Activated naive CD8-positive, alpha-beta T cell treated with anti-CD3 and anti-CD28 coated beads, Interleukin-2, amount 50 U/mL, for 24 hours (primary cell): ENCODE results near the gene SYCP2L.
"Not testable (repeated sequence)": the region's sequence is repeated elsewhere in the genome, so short reads cannot be mapped to it uniquely, and the experiment has no call there.

ENCODE experiments used
- ATAC-seq: fragments of 150-1000 bp; cut with Tn5 transposase; one replicate; pipeline ENCODE4 v1.10.0; 2021
- DNase-seq: peaks from one replicate; pipeline ENCODE4 v3.0.0; 2021
- H3K27ac Mint-ChIP-seq: one replicate; pipeline ENCODE4 v1.8.0; 2021; ENCODE audit warnings: mild to moderate bottlenecking, mixed read lengths
- H3K27me3 Mint-ChIP-seq: one replicate; pipeline ENCODE4 v1.8.0; 2021; ENCODE audit warnings: mixed read lengths
- H3K36me3 Mint-ChIP-seq: one replicate; pipeline ENCODE4 v1.8.0; 2021; ENCODE audit warnings: low read depth, mixed read lengths
- H3K4me1 Mint-ChIP-seq: one replicate; pipeline ENCODE4 v1.8.0; 2021; ENCODE audit warnings: mixed read lengths
- H3K4me3 Mint-ChIP-seq: one replicate; pipeline ENCODE4 v1.8.0; 2021; ENCODE audit warnings: mild to moderate bottlenecking, moderate library complexity, mixed read lengths
- H3K9me3 Mint-ChIP-seq: one replicate; pipeline ENCODE4 v1.8.0; 2021; ENCODE audit warnings: mixed read lengths

SYCP2L gene

DNA sequence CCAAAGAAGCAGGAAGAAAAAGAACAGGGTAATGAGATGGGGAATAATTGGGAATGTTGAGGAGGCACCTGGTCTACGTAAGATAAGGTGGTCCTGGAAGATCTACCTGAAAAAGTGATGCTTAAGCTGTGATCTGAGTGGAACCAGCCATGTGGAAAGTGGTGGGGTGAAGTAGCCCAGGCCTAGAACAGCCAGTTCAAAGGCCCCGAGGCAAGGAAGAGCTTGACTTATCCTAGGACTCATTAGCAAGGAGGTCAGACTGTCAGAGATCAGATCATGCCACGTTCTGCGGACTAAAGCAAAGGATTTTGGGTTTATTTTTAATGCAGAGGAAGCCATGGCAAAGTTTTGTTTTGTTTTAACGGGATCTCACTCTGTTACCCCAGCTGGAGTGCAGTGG, 5.1 kb downstream of the SYCP2L start:
- Mint-ChIP-seq H3K9me3 (peaks cover 13% of the 10 kb centered on the region), H3K36me3 (no peaks in the 10 kb centered on the region), H3K27ac (no peak overlapping the region), H3K4me1 (no peaks in the 10 kb centered on the region), H3K4me3 (no peak overlapping the region), H3K27me3 (peaks cover 44% of the 10 kb centered on the region)
- no peak for DNase-seq
- no peak for ATAC-seq

DNA sequence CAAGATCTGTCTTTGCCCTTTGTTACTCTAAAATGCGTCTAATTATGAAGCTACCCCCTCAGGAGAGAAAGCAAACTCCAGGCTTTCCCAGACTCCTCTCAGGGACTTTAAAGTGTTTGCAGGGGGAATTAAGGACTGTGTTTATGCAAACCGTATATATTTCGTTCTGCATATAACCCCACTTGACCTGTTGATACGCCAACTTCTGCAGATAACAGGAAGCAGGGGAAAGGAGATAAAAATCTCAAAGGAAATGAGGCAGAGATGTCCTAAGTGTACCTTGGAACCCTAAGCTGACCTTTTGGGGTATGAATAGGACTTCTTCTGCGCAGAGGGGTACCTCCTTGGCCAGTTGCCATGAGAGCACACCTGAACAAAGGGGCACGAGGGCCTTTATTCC, 8.1 kb downstream of the SYCP2L start:
- ATAC-seq = no peak
- Mint-ChIP-seq H3K27me3 (peaks cover 21% of the 10 kb centered on the region), H3K9me3 (peaks cover 10% of the 10 kb centered on the region), H3K27ac (no peak overlapping the region), H3K36me3 (no peaks in the 10 kb centered on the region), H3K4me3 (no peak overlapping the region), H3K4me1 (no peaks in the 10 kb centered on the region)
- DNase-seq = no peak

DNA sequence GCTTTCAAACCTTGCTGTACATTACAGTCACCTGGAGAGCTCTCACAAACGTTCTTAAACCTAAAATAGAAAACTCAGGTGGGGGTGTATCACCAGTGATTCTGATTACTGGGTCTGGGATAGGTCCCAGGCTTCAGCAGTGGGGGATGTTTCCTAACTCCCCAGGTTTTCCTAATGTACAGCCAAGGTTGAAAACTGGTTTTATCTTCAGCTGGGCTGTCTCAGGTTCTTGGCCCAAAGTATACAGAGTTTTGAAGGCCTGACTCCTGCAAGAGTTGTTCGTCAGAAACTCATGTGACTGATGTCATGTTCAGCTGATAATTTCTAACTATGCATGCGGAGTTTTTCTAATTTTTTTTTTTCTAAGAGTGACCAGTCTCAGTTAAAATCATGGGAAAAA, 9.8 kb downstream of the SYCP2L start:
- no peaks in the 10 kb centered on the region for H3K36me3 Mint-ChIP-seq

GRCh38 chr6:10901770-10902169, 14.9 kb downstream of the SYCP2L start:
- DNase-seq (no peak), ATAC-seq (no peak)
- peaks cover 9% of the 10 kb centered on the region for H3K4me1 Mint-ChIP-seq
- no peaks in the 10 kb centered on the region for H3K9me3 Mint-ChIP-seq
- H3K36me3 Mint-ChIP-seq = no peaks in the 10 kb centered on the region
- no peak overlapping the region for H3K4me3 Mint-ChIP-seq
- no peaks in the 10 kb centered on the region for H3K27me3 Mint-ChIP-seq
- no peak overlapping the region for H3K27ac Mint-ChIP-seq

More for the DNA sequence above, 9.8 kb downstream of the SYCP2L start:
- H3K4me3 Mint-ChIP-seq = no peak overlapping the region
- no peaks in the 10 kb centered on the region for H3K9me3 Mint-ChIP-seq
- peaks cover 3% of the 10 kb centered on the region for H3K4me1 Mint-ChIP-seq
- ATAC-seq = no peak
- no peak overlapping the region for H3K27ac Mint-ChIP-seq
- peaks cover 7% of the 10 kb centered on the region for H3K27me3 Mint-ChIP-seq
- no peak for DNase-seq

GRCh38 chr6:10904015-10904414, 17.2 kb downstream of the SYCP2L start:
- no peaks in the 10 kb centered on the region for H3K9me3 Mint-ChIP-seq
- H3K4me1 Mint-ChIP-seq = peaks cover 9% of the 10 kb centered on the region
- DNase-seq (no peak), ATAC-seq (no peak)
- no peaks in the 10 kb centered on the region for H3K36me3 Mint-ChIP-seq
- H3K4me3 Mint-ChIP-seq = no peak overlapping the region
- peaks cover 7% of the 10 kb centered on the region for H3K27me3 Mint-ChIP-seq
- H3K27ac Mint-ChIP-seq = no peak overlapping the region

DNA sequence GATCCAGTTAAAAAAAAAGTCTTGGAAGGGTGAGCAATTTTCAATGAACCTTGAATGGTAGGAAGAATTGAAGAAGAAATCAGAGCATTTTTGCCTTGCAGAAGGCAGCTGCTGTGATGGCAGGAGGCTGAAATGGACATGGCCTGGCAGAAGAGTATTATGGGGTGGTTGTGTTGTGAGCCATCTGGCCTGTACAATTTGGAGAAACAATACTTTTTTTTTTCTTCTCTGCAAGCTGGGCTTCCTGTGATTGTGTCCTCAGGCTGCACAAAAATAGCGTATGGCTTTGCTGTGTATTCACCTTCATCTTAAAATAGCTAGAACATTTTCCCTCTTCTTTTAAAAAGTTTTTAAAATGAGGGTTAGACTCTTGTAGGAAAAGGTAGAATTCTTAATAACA, 21.4 kb downstream of the SYCP2L start:
- ATAC-seq (no peak), DNase-seq (no peak)
- Mint-ChIP-seq H3K9me3 (no peaks in the 10 kb centered on the region), H3K27ac (no peak overlapping the region), H3K4me3 (no peak overlapping the region), H3K36me3 (no peaks in the 10 kb centered on the region), H3K4me1 (no peaks in the 10 kb centered on the region), H3K27me3 (peaks cover 9% of the 10 kb centered on the region)

DNA sequence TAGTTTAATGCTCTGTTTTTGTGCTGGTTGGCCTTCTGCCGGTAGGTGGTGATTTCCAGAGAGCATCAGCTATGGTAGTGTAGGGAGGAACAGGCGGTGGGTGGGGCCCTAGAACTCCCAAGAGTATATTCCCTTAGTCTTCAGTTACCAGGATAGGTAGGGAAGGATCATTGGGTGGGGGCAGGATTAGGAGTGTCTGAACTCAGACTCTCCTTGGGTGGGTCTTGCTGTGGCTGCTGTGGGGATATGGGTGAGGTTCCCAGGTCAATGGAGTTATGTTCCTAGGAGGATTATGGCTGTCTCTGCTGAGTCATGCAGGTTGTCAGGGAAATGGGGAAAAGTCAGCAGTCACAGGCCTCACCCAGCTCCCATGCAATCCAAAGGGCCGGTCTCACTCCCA, 32.7 kb downstream of the SYCP2L start:
- H3K36me3 Mint-ChIP-seq, H3K9me3 Mint-ChIP-seq, H3K27ac Mint-ChIP-seq, DNase-seq, H3K4me1 Mint-ChIP-seq, ATAC-seq, H3K4me3 Mint-ChIP-seq: not testable (repeated sequence)
- peaks cover 18% of the 10 kb centered on the region for H3K27me3 Mint-ChIP-seq

DNA sequence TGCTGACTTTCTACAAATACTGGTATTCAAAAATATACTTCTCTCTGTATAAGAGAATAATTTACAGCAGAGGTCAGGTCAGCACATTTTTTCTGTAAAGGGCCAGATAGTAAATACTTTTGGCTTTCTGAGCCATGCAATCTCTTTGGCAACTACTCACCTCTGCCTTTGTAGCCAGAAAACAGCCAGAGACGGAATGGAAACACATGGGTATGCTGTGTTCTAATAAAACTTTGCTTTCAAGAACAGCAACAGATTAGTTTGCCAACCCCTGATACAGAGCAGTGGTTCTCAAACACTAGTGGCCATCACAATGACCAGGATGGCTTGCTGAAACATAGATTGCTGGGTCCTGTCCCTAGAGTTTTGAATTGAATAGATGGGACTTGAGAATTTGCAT, 46.3 kb downstream of the SYCP2L start:
- Mint-ChIP-seq H3K9me3 (peaks cover 3% of the 10 kb centered on the region), H3K4me1 (no peaks in the 10 kb centered on the region), H3K36me3 (peaks cover 2% of the 10 kb centered on the region), H3K27ac (no peak overlapping the region), H3K4me3 (no peak overlapping the region), H3K27me3 (peaks cover 13% of the 10 kb centered on the region)
- no peak for ATAC-seq
- no peak for DNase-seq

GRCh38 chr6:10939840-10940239, 53.0 kb downstream of the SYCP2L start:
- H3K4me3 Mint-ChIP-seq = no peak overlapping the region
- no peaks in the 10 kb centered on the region for H3K4me1 Mint-ChIP-seq

DNA sequence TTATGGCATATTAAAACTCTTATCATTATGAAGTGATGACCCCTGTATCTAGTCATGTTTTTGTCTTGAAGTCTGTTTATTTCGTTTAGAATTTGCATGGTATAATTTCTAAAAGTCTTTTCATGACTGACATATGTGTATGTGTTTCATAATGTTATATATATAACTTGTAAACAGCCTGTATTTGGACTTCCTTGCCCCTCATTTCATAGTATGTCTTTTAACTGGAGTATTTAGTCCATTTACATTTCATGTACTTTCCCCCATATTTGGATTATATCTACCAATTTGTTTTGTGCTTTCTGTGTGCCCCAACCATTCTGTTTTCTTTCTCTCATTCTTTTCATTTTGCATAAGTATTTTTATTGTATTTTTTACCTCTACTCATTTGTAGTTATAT, 59.0 kb downstream of the SYCP2L start:
- Mint-ChIP-seq H3K4me3 (no peak overlapping the region), H3K9me3 (no peaks in the 10 kb centered on the region), H3K27ac (no peak overlapping the region), H3K4me1 (no peaks in the 10 kb centered on the region), H3K27me3 (peaks cover 11% of the 10 kb centered on the region), H3K36me3 (no peaks in the 10 kb centered on the region)
- DNase-seq (no peak), ATAC-seq (no peak)

More at GRCh38 chr6:10939840-10940239, 53.0 kb downstream of the SYCP2L start:
- ATAC-seq = no peak
- peaks cover 2% of the 10 kb centered on the region for H3K27me3 Mint-ChIP-seq
- DNase-seq = no peak
- H3K27ac Mint-ChIP-seq = no peak overlapping the region
- no peaks in the 10 kb centered on the region for H3K36me3 Mint-ChIP-seq
- H3K9me3 Mint-ChIP-seq = no peaks in the 10 kb centered on the region

DNA sequence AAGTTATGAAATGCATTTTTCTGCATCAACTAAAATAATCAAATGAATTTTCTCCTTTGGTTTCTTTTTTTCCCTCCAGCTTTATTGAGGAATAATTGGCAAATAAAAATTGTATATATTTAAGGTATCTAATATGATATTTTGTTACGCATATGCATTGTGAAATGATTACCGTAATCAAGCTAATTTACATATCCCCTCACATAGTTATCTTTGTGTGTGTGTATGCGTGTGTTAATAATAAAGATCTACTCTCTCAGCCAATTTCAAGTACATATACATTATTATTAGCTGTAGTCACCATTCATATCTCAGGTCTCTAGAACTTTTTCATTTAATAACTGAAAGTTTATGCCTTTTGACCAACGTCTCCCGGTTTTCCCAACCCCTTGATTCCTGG, 61.1 kb downstream of the SYCP2L start:
- no peaks in the 10 kb centered on the region for H3K36me3 Mint-ChIP-seq
- H3K27me3 Mint-ChIP-seq = peaks cover 11% of the 10 kb centered on the region
- ATAC-seq (no peak), DNase-seq (no peak)
- no peak overlapping the region for H3K4me3 Mint-ChIP-seq
- H3K27ac Mint-ChIP-seq = no peak overlapping the region
- no peaks in the 10 kb centered on the region for H3K4me1 Mint-ChIP-seq
- no peaks in the 10 kb centered on the region for H3K9me3 Mint-ChIP-seq

DNA sequence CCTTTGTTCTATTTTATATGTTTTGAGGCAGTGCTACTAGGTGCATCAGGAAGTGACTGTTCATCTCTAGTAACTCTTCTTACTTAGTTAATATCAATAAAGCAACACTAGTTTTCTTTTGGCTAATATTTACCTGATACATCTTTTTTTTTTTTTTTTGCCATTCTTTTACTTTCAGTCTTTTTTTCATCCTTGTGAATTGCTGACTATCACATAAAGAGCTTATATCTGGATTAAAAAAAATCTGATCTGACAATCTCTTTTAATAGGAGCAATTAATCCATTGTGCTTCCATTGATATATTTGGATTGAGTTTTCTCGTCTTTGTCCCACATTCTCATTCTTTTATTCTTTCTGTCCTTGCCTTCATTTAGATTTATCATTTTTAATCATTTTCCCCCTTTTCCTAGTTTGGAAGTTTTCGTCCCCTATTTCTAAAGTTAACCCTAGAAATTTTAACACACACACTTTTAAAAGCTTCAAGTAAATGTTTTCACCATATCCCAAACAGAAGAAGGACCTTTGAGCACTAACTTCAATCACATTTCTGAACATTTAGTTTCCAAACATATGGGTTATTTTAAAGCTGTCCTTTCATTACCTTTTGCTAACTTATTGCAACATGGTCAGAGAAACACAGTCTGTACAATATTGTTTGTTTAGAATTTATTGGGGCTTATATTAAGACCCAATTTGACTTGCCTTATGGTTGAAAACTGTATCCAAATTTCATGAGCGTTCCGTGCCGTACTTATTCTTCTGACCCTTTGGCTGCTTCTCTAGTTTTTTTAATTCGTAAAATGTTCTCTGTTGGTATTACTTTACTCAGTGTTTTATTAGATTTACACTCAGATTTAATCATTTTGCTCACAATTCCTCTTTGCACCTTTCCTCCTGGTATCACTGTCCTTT, 63.0 kb downstream of the SYCP2L start:
- Mint-ChIP-seq H3K27me3 (peaks cover 18% of the 10 kb centered on the region), H3K4me1 (no peaks in the 10 kb centered on the region), H3K9me3 (no peaks in the 10 kb centered on the region), H3K4me3 (no peak overlapping the region), H3K27ac (no peak overlapping the region), H3K36me3 (no peaks in the 10 kb centered on the region)
- no peak for ATAC-seq
- no peak for DNase-seq

GRCh38 chr6:10951675-10952282, 64.9 kb downstream of the SYCP2L start:
- peaks cover 18% of the 10 kb centered on the region for H3K27me3 Mint-ChIP-seq
- H3K9me3 Mint-ChIP-seq = no peaks in the 10 kb centered on the region
- H3K4me1 Mint-ChIP-seq = no peaks in the 10 kb centered on the region
- no peak overlapping the region for H3K4me3 Mint-ChIP-seq
- ATAC-seq (no peak), DNase-seq (no peak)
- H3K36me3 Mint-ChIP-seq = no peaks in the 10 kb centered on the region
- no peak overlapping the region for H3K27ac Mint-ChIP-seq

- peak; percentile 61 for ATAC-seq
- no peak overlapping the region for H3K4me3 Mint-ChIP-seq
- no peaks in the 10 kb centered on the region for H3K36me3 Mint-ChIP-seq
- no peaks in the 10 kb centered on the region for H3K4me1 Mint-ChIP-seq
- no peaks in the 10 kb centered on the region for H3K9me3 Mint-ChIP-seq
- H3K27me3 Mint-ChIP-seq = peaks cover 15% of the 10 kb centered on the region
- no peak overlapping the region for H3K27ac Mint-ChIP-seq
- DNase-seq = peak; percentile 82
These were observed 67.7 kb downstream of the SYCP2L start for GRCh38 chr6:10954590-10955010.

DNA sequence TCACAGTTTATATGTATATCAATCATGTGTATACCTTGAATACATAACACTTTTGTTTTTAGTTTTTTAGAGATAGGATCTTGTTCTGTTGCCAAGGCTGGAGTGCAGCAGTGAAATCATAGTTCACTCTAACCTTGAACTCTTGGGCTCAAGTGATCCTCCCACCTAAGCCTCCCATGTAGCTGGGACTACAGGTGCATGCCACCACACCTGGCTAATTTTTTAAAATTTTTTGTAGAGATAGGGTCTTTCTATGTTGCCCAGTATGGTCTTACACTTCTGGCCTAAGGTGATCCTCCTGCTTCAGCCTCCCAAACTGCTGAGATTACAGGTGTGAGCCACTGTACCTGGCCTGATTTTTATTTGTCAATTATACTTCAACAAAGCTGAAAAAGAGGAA, 69.9 kb downstream of the SYCP2L start:
- no peaks in the 10 kb centered on the region for H3K9me3 Mint-ChIP-seq
- no peak for ATAC-seq
- peaks cover 17% of the 10 kb centered on the region for H3K27me3 Mint-ChIP-seq
- no peaks in the 10 kb centered on the region for H3K4me1 Mint-ChIP-seq
- no peak for DNase-seq
- H3K4me3 Mint-ChIP-seq = no peak overlapping the region
- H3K27ac Mint-ChIP-seq = no peak overlapping the region
- no peaks in the 10 kb centered on the region for H3K36me3 Mint-ChIP-seq
